Kidney epithelial cell (primary cell): ENCODE measurements around the gene CFAP161. TPM values are rescaled to one million over a fixed set of nuclear protein-coding genes. Genes with fewer than 3 reads are reported as not detected.
A peak's percentile ranks its signal among the peaks of the same experiment; 100 is the strongest.

Experiments used
- DNase-seq: peaks from one replicate; pipeline ENCODE4 v3.0.0-alpha.2; 2010; ENCODE audit warnings: low read depth
- H3K27me3 ChIP-seq: 2 replicates; pipeline ENCODE4 v1.6.0; 2011; ENCODE audit warnings: low read length; ENCODE audit not compliant: control insufficient read depth, insufficient read depth
- H3K36me3 ChIP-seq: 2 replicates; pipeline ENCODE4 v1.5.1; 2011; ENCODE audit warnings: low read length; ENCODE audit not compliant: control insufficient read depth, insufficient read depth
- H3K4me3 ChIP-seq: 2 replicates; pipeline ENCODE4 v1.5.1; 2011; ENCODE audit warnings: low read depth, mild to moderate bottlenecking, control low read depth, low read length
- total RNA-seq: library from RNA; depleted of rRNA; stranded (reverse); fragments of >200 nt; gene quantifications from 2 replicates; pipeline ENCODE4 v1.2.3, GENCODE V29; 2015
- TF ChIP-seq, protein P1 (sequence below): IDR thresholded peaks from 2 replicates; pipeline ENCODE4 v1.5.1; 2011; ENCODE audit warnings: mild to moderate bottlenecking, moderate library complexity, low read length, control low read depth, inconsistent platforms; ENCODE audit not compliant: insufficient read depth, poor library complexity, severe bottlenecking

Gene CFAP161
- total RNA-seq, 1 donor from 2014 or later, result not detected

DNA sequence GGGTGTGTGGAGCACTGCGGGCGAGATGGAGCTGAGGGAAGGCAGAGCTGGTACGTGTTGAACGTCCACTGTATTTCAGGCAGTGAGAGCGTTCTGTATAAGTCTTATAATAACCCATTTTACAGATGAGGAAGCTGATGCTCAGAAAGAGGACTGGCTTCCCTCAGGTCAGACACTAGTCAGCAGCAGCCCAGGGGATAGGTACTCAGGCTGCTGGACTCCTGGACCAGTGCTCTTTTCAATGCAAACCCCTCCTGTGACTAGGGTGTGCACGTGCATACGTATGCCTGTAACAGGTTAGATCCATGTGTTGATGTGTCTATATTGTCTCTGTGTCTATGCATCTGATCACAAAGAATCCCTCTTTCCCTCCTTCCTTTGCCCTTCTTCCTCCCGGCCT, 54.3 kb downstream of the CFAP161 start:
- Histone ChIP-seq H3K36me3 (no peaks in the 10 kb centered on the region), H3K27me3 (no peaks in the 10 kb centered on the region), H3K4me3 (no peak overlapping the region)
- no peak for DNase-seq
- TF ChIP-seq, protein P1, sequence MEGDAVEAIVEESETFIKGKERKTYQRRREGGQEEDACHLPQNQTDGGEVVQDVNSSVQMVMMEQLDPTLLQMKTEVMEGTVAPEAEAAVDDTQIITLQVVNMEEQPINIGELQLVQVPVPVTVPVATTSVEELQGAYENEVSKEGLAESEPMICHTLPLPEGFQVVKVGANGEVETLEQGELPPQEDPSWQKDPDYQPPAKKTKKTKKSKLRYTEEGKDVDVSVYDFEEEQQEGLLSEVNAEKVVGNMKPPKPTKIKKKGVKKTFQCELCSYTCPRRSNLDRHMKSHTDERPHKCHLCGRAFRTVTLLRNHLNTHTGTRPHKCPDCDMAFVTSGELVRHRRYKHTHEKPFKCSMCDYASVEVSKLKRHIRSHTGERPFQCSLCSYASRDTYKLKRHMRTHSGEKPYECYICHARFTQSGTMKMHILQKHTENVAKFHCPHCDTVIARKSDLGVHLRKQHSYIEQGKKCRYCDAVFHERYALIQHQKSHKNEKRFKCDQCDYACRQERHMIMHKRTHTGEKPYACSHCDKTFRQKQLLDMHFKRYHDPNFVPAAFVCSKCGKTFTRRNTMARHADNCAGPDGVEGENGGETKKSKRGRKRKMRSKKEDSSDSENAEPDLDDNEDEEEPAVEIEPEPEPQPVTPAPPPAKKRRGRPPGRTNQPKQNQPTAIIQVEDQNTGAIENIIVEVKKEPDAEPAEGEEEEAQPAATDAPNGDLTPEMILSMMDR, result no peak

- no peaks in the 10 kb centered on the region for H3K36me3 ChIP-seq
- peak; percentile 1 for DNase-seq
- H3K4me3 ChIP-seq, result no peak overlapping the region
- TF ChIP-seq, protein P1, result no peak
- no peaks in the 10 kb centered on the region for H3K27me3 ChIP-seq
These were observed 55.7 kb downstream of the CFAP161 start for GRCh38 chr15:81189583-81190283.

- Histone ChIP-seq H3K36me3 (no peaks in the 10 kb centered on the region), H3K27me3 (no peaks in the 10 kb centered on the region), H3K4me3 (no peak overlapping the region)
- TF ChIP-seq, protein P1, result no peak
- DNase-seq, result no peak
These were observed 56.9 kb downstream of the CFAP161 start for GRCh38 chr15:81190922-81191507.

- TF ChIP-seq, protein P1, result no peak
- no peaks in the 10 kb centered on the region for H3K27me3 ChIP-seq
These were observed 57.6 kb downstream of the CFAP161 start for GRCh38 chr15:81191701-81192100.

DNA sequence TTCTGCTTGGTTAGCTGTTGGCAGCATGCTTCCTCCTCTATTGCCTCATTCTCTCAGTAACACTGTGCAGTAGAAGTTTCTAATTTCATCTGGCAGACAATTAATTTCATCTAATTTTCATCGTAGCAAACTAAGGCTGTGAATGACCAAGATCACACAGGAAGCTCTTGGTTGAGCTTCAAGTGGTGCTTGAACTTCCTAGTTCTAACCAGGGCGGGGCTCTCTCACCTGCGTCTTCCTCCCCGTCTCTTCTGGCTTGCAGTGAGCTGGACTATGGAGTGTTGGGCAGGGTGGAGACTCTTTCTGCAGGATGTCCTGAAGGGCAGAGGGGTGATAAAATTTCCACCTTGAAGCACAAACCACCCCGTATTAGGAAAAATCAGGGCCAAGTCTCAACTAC, 60.7 kb downstream of the CFAP161 start:
- no peak for DNase-seq
- TF ChIP-seq, protein P1, result no peak
- H3K36me3 ChIP-seq, result no peaks in the 10 kb centered on the region
- no peak overlapping the region for H3K4me3 ChIP-seq
- no peaks in the 10 kb centered on the region for H3K27me3 ChIP-seq

More at GRCh38 chr15:81191701-81192100, 57.6 kb downstream of the CFAP161 start:
- H3K36me3 ChIP-seq, result no peaks in the 10 kb centered on the region
- H3K4me3 ChIP-seq, result no peak overlapping the region
- no peak for DNase-seq
